MCF 10A (cell line): Measurements from ENCODE around the gene SPATS2L. TPM values are rescaled to one million over a fixed set of nuclear protein-coding genes. Genes with fewer than 3 reads are reported as not detected.
A peak's percentile ranks its signal among the peaks of the same experiment; 100 is the strongest.

Source experiments
- BruUV-seq: library from RNA; stranded (reverse); fragments of 400-500 nt; replicated peaks from 2 replicates; lab custom pipeline; 2021; lab: Mats Ljungman, UMichigan
- CTCF ChIA-PET: fragments of 300-600 bp; sonication (Branson Sonifier 250); formaldehyde crosslinking; extraction: SDS; loops from one replicate; lab custom pipeline; 2021; ENCODE audit warnings: antibody characterized with exemption, inconsistent platforms; lab: Yijun Ruan, JAX
- POLR2A ChIA-PET: fragments of 300-600, 350-650 bp; sonication (Branson Sonifier 250); formaldehyde crosslinking; extraction: SDS; loops from one replicate; lab custom pipeline; 2020; ENCODE audit warnings: antibody characterized with exemption, inconsistent platforms; lab: Yijun Ruan, JAX
- DNase-seq: peaks from one replicate; pipeline ENCODE4 v3.0.0-alpha.2; 2018; ENCODE audit not compliant: unreplicated experiment
- H3K27ac Mint-ChIP-seq: one replicate; pipeline ENCODE4 v1.8.0; 2022; ENCODE audit warnings: mild to moderate bottlenecking, low read depth, mixed read lengths; ENCODE audit not compliant: unreplicated experiment
- H3K27me3 Mint-ChIP-seq: one replicate; pipeline ENCODE4 v1.8.0; 2022; ENCODE audit warnings: mixed read lengths; ENCODE audit not compliant: insufficient read depth, unreplicated experiment
- H3K36me3 Mint-ChIP-seq: one replicate; pipeline ENCODE4 v1.8.0; 2022; ENCODE audit warnings: mild to moderate bottlenecking, moderate library complexity, mixed read lengths; ENCODE audit not compliant: insufficient read depth, unreplicated experiment
- H3K4me1 Mint-ChIP-seq: one replicate; pipeline ENCODE4 v1.8.0; 2022; ENCODE audit warnings: mixed read lengths; ENCODE audit not compliant: insufficient read depth, unreplicated experiment
- H3K4me3 Mint-ChIP-seq: one replicate; pipeline ENCODE4 v1.8.0; 2022; ENCODE audit warnings: mild to moderate bottlenecking, moderate library complexity, mixed read lengths; ENCODE audit not compliant: unreplicated experiment
- H3K9me3 Mint-ChIP-seq: one replicate; pipeline ENCODE4 v1.8.0; 2022; ENCODE audit warnings: mixed read lengths; ENCODE audit not compliant: unreplicated experiment
- intact Hi-C: fragments of 100-400 bp; cut with micrococcal nuclease; formaldehyde crosslinking; loops from 2 replicates; pipeline ENCODE4 v1.14.1; 2022
- total RNA-seq: library from RNA; stranded (reverse); gene quantifications from 2 replicates; pipeline ENCODE4 v1.2.3, GENCODE V29; 2022
- TF ChIP-seq, protein P1 (sequence below): fragments of 200-600 bp; IDR thresholded peaks from one replicate; pipeline ENCODE4 v1.8.0; 2022; ENCODE audit warnings: antibody characterized with exemption, mild to moderate bottlenecking; ENCODE audit not compliant: unreplicated experiment

SPATS2L gene
- total RNA-seq, 1 experiment from 2014 or later, result 68.3 TPM

DNA sequence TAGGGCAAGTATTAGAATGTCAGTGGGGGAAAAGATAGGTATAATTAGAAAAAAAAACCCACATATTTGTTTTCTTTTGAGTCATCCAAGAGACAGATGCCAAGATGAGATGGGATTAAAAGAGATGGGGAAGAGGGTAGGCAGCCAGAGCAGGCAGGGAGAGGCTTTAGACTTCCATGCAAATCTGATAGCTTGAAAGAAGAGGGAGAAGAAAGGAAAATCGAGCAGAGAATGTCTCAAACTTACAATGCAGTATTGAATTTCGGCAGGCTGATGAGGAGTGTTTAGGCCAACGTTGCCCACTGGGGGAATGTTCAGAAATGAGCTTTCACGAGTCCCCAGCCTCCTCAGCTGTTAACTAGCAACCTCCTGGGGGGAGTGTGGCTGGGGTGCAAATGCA lies 91.3 kb downstream of the SPATS2L start:
- BruUV-seq, result no TSS peak

DNA sequence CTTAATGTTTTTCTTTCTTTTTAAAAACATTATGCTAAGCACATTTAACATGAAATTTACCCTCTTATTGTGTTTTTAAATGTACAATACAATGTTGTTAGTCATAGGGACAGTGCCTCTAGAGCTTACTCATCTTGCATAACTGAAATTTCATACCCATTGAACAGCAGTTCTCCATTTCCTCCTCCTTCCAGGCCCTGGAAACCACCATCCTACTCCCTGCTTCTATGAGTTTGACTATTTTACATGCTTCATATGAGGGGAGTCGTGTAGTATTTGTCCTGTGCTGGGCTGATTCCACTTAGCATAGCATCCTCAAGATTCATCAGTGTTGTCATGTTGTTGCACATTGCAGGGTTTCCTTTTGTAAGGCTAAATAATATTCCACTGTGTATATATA lies 92.6 kb downstream of the SPATS2L start:
- no peak overlapping the region for H3K4me3 Mint-ChIP-seq
- ChIA-PET POLR2A (no interaction called here), CTCF (no interaction called here)
- H3K4me1 Mint-ChIP-seq, result peaks cover 18% of the 10 kb centered on the region
- H3K27me3 Mint-ChIP-seq, result no peaks in the 10 kb centered on the region
- H3K36me3 Mint-ChIP-seq, result peaks cover 9% of the 10 kb centered on the region
- intact Hi-C loops, result no loop called here
- no peaks in the 10 kb centered on the region for H3K9me3 Mint-ChIP-seq
- no peak overlapping the region for H3K27ac Mint-ChIP-seq
- TF ChIP-seq, protein P1, sequence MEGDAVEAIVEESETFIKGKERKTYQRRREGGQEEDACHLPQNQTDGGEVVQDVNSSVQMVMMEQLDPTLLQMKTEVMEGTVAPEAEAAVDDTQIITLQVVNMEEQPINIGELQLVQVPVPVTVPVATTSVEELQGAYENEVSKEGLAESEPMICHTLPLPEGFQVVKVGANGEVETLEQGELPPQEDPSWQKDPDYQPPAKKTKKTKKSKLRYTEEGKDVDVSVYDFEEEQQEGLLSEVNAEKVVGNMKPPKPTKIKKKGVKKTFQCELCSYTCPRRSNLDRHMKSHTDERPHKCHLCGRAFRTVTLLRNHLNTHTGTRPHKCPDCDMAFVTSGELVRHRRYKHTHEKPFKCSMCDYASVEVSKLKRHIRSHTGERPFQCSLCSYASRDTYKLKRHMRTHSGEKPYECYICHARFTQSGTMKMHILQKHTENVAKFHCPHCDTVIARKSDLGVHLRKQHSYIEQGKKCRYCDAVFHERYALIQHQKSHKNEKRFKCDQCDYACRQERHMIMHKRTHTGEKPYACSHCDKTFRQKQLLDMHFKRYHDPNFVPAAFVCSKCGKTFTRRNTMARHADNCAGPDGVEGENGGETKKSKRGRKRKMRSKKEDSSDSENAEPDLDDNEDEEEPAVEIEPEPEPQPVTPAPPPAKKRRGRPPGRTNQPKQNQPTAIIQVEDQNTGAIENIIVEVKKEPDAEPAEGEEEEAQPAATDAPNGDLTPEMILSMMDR, result no peak
- DNase-seq, result peak; percentile 17
- BruUV-seq, result no TSS peak

More for the DNA sequence above, 91.3 kb downstream of the SPATS2L start:
- H3K27me3 Mint-ChIP-seq, result no peaks in the 10 kb centered on the region
- no peaks in the 10 kb centered on the region for H3K9me3 Mint-ChIP-seq
- peaks cover 15% of the 10 kb centered on the region for H3K4me1 Mint-ChIP-seq
- POLR2A ChIA-PET, result interaction anchor here (0.6 to 0.7 kb wide), 2 partner anchors 51 to 1136 kb away, joined by 3 read pairs; no protein-coding TSS in a partner anchor
- TF ChIP-seq, protein P1, result no peak
- peak; percentile 49 for DNase-seq
- intact Hi-C loops, result no loop called here
- peak overlapping the region; percentile 55 for H3K27ac Mint-ChIP-seq
- H3K36me3 Mint-ChIP-seq, result peaks cover 4% of the 10 kb centered on the region
- CTCF ChIA-PET, result interaction anchor here (0.7 to 0.8 kb wide), 2 partner anchors 22 to 320 kb away, joined by 4 read pairs; no protein-coding TSS in a partner anchor
- no peak overlapping the region for H3K4me3 Mint-ChIP-seq

DNA sequence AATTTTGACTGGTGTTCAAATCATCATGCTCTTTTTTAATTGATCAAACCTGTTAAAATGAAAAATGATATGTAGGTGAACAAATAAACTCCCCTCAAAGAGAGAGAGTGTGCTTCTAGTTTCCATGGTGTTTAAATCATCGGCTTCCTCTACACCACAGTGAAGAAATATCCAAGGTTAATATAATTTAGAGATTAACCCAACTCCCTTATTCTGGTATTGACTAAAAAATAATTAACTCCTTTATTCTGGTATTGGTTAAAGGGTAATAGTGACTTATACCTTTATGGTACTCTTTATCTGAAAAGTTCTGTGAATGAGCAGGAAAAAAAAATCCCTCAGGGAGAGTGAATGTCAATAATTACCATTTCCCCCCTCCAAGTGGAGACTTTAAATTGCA lies 93.1 kb downstream of the SPATS2L start:
- ChIA-PET CTCF (no interaction called here), POLR2A (no interaction called here)
- H3K27ac Mint-ChIP-seq, result no peak overlapping the region
- peaks cover 22% of the 10 kb centered on the region for H3K4me1 Mint-ChIP-seq
- BruUV-seq, result no TSS peak
- H3K36me3 Mint-ChIP-seq, result peaks cover 11% of the 10 kb centered on the region
- no peak for DNase-seq
- TF ChIP-seq, protein P1, result no peak
- no peak overlapping the region for H3K4me3 Mint-ChIP-seq
- H3K9me3 Mint-ChIP-seq, result no peaks in the 10 kb centered on the region
- H3K27me3 Mint-ChIP-seq, result no peaks in the 10 kb centered on the region
- intact Hi-C loops, result no loop called here

DNA sequence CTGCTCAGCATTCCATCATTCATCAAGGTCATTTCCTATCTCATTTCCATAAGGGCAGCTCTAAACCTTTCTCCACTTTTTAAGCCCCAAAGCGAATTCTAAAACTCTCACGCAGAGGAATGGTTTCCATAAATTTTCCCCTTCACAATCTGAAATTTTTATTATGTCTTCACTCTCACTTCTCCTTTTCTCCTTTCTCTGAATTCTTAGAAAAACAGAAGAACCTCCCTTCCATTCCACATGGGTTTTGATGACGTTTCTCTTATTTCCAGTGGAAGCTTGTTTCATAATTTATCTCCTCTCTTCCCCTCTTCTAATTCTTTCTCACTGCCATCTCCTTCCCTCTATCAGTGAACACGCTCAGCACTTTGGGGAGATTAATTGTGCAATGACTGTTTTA lies 97.3 kb downstream of the SPATS2L start:
- ChIA-PET CTCF (interaction anchor here (0.6 to 1.6 kb wide), 3 partner anchors 67 to 563 kb away, joined by 3 to 5 read pairs (median 3); no protein-coding TSS in a partner anchor), POLR2A (interaction anchor here (0.9 to 1.1 kb wide), 2 partner anchors 9 to 98 kb away, joined by 3 to 4 read pairs; no protein-coding TSS in a partner anchor)
- H3K36me3 Mint-ChIP-seq, result peaks cover 11% of the 10 kb centered on the region

More for the DNA sequence above, 97.3 kb downstream of the SPATS2L start:
- no peaks in the 10 kb centered on the region for H3K9me3 Mint-ChIP-seq
- peaks cover 38% of the 10 kb centered on the region for H3K4me1 Mint-ChIP-seq
- TF ChIP-seq, protein P1, result no peak
- H3K4me3 Mint-ChIP-seq, result no peak overlapping the region
- intact Hi-C loops, result no loop called here
- no peak for DNase-seq
- peak overlapping the region; percentile 9 for H3K27ac Mint-ChIP-seq
- BruUV-seq, result no TSS peak
- no peaks in the 10 kb centered on the region for H3K27me3 Mint-ChIP-seq
